Measurements from ENCODE around the gene FAM20A.

DNA sequence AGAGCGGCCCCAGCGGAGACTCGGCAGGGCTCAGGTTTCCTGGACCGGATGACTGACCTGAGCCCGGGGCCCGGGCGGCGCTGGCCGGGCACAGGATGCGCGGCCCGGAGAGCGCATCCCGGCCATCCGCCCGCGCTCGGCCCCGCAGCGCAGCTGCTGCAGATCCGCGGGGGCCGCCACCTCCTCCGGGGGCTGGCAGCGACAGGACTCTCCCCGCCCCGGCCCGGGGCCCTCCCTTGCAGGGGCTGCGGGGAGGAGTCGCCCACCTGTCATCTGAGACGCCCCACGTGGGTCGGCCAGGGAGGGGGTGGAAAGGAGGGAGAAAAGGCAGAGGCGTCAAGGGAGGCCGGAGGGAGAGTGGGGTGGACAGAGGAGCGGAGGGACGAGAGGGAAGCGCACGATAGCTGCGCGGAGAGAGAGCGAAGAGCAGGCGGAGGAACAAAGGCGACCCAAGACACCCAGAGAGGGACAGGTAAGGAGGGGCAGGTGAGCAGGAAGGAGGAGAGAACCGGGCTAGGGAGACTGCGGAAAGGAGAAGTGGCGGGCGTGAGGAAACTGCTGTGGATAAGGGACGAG lies 89.4 kb downstream of the FAM20A start:
- TF ChIP-seq REST (tag by site-specific recombination; IDR thresholded peaks at IDR 0.05) (no peak; the same call in 1 of the 2 replicates), CTCF (tag by site-specific recombination; IDR thresholded peaks at IDR 0.05) (no peak), ZNF426 (tag by site-specific recombination; IDR thresholded peaks at IDR 0.05) (no peak)
- TF ChIP-seq, protein P1, sequence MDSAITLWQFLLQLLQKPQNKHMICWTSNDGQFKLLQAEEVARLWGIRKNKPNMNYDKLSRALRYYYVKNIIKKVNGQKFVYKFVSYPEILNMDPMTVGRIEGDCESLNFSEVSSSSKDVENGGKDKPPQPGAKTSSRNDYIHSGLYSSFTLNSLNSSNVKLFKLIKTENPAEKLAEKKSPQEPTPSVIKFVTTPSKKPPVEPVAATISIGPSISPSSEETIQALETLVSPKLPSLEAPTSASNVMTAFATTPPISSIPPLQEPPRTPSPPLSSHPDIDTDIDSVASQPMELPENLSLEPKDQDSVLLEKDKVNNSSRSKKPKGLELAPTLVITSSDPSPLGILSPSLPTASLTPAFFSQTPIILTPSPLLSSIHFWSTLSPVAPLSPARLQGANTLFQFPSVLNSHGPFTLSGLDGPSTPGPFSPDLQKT (IDR thresholded peaks at IDR 0.05; ENCODE audit: borderline replicate concordance, low read depth, low read length): no peak

Measured in HEK293 (cell line).